ENCODE results near the gene FRMD5.
"Not testable (repeated sequence)": the region's sequence is repeated elsewhere in the genome, so short reads cannot be mapped to it uniquely, and the experiment has no call there.

FRMD5 gene

GRCh38 chr15:43872416-43873020 lies 322.6 kb downstream of the FRMD5 start:
- Histone ChIP-seq H3K9ac (ENCODE audit: low read length) (no peak overlapping the region), H3F3A (ENCODE audit: insufficient read depth, low read length) (no peaks in the 10 kb centered on the region), H3K4me2 (ENCODE audit: low read depth, low read length) (no peak overlapping the region), H3K9me2 (replicated peaks; ENCODE audit: insufficient read depth, low read length) (no peaks in the 10 kb centered on the region), H3K36me3 (replicated peaks; ENCODE audit: insufficient read depth, low read length) (peaks cover 9% of the 10 kb centered on the region; the same call in 1 of the 2 replicates), H3K79me2 (ENCODE audit: low read length) (no peaks in the 10 kb centered on the region), H3K4me1 (ENCODE audit: low read length) (no peaks in the 10 kb centered on the region), H4K20me1 (ENCODE audit: insufficient read depth, low read length) (peaks cover 3% of the 10 kb centered on the region; the same call in 1 of the 2 replicates), H3K27ac (ENCODE audit: low read length) (no peak overlapping the region), H2AFZ (ENCODE audit: low read length) (no peak overlapping the region), H3K4me3 (ENCODE audit: low read length) (no peak overlapping the region), H3K27me3 (replicated peaks; ENCODE audit: insufficient read depth, low read length) (no peaks in the 10 kb centered on the region), H3K9me3 (replicated peaks; ENCODE audit: insufficient read depth, low read length) (no peaks in the 10 kb centered on the region)
- peak; percentile 41 for DNase-seq
- TF ChIP-seq EZH2 (optimal IDR thresholded peaks at IDR 0.05; ENCODE audit: low read depth, low read length) (no peak), EZH2phosphoT487 (IDR thresholded peaks at IDR 0.05; ENCODE audit: low read length) (no peak)
- TF ChIP-seq, protein P1, sequence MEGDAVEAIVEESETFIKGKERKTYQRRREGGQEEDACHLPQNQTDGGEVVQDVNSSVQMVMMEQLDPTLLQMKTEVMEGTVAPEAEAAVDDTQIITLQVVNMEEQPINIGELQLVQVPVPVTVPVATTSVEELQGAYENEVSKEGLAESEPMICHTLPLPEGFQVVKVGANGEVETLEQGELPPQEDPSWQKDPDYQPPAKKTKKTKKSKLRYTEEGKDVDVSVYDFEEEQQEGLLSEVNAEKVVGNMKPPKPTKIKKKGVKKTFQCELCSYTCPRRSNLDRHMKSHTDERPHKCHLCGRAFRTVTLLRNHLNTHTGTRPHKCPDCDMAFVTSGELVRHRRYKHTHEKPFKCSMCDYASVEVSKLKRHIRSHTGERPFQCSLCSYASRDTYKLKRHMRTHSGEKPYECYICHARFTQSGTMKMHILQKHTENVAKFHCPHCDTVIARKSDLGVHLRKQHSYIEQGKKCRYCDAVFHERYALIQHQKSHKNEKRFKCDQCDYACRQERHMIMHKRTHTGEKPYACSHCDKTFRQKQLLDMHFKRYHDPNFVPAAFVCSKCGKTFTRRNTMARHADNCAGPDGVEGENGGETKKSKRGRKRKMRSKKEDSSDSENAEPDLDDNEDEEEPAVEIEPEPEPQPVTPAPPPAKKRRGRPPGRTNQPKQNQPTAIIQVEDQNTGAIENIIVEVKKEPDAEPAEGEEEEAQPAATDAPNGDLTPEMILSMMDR (IDR thresholded peaks at IDR 0.05; ENCODE audit: low read length) = peak; percentile 38

GRCh38 chr15:43871835-43872234 lies 323.2 kb downstream of the FRMD5 start:
- Histone ChIP-seq H3K4me2 (ENCODE audit: low read depth, low read length) (no peak overlapping the region), H4K20me1 (ENCODE audit: insufficient read depth, low read length) (peaks cover 3% of the 10 kb centered on the region; the same call in 1 of the 2 replicates), H3K36me3 (replicated peaks; ENCODE audit: insufficient read depth, low read length) (peaks cover 9% of the 10 kb centered on the region; the same call in 1 of the 2 replicates), H3F3A (ENCODE audit: insufficient read depth, low read length) (no peaks in the 10 kb centered on the region), H3K4me3 (ENCODE audit: low read length) (no peak overlapping the region), H3K9me2 (replicated peaks; ENCODE audit: insufficient read depth, low read length) (no peaks in the 10 kb centered on the region), H3K27ac (ENCODE audit: low read length) (no peak overlapping the region), H3K4me1 (ENCODE audit: low read length) (no peaks in the 10 kb centered on the region), H3K9me3 (replicated peaks; ENCODE audit: insufficient read depth, low read length) (no peaks in the 10 kb centered on the region), H3K27me3 (replicated peaks; ENCODE audit: insufficient read depth, low read length) (no peaks in the 10 kb centered on the region), H3K79me2 (ENCODE audit: low read length) (no peaks in the 10 kb centered on the region), H3K9ac (ENCODE audit: low read length) (no peak overlapping the region), H2AFZ (ENCODE audit: low read length) (no peak overlapping the region)
- no peak for DNase-seq
- TF ChIP-seq EZH2 (optimal IDR thresholded peaks at IDR 0.05; ENCODE audit: low read depth, low read length) = no peak
- TF ChIP-seq, protein P1 (IDR thresholded peaks at IDR 0.05; ENCODE audit: low read length) = no peak
- TF ChIP-seq EZH2phosphoT487 (IDR thresholded peaks at IDR 0.05; ENCODE audit: low read length) = no peak

- Histone ChIP-seq H3K27ac (ENCODE audit: low read length) (no peak overlapping the region), H3F3A (ENCODE audit: insufficient read depth, low read length) (no peaks in the 10 kb centered on the region), H3K36me3 (replicated peaks; ENCODE audit: insufficient read depth, low read length) (peaks cover 14% of the 10 kb centered on the region; the same call in 1 of the 2 replicates), H3K79me2 (ENCODE audit: low read length) (peaks cover 6% of the 10 kb centered on the region; the same call in 1 of the 2 replicates), H3K27me3 (replicated peaks; ENCODE audit: insufficient read depth, low read length) (no peaks in the 10 kb centered on the region), H3K9me3 (replicated peaks; ENCODE audit: insufficient read depth, low read length) (no peaks in the 10 kb centered on the region), H2AFZ (ENCODE audit: low read length) (no peak overlapping the region), H3K4me2 (ENCODE audit: low read depth, low read length) (no peak overlapping the region), H3K4me1 (ENCODE audit: low read length) (no peaks in the 10 kb centered on the region), H3K9me2 (replicated peaks; ENCODE audit: insufficient read depth, low read length) (no peaks in the 10 kb centered on the region), H3K4me3 (ENCODE audit: low read length) (no peak overlapping the region), H3K9ac (ENCODE audit: low read length) (no peak overlapping the region), H4K20me1 (ENCODE audit: insufficient read depth, low read length) (peaks cover 3% of the 10 kb centered on the region; the same call in 1 of the 2 replicates)
- no peak for DNase-seq
- TF ChIP-seq EZH2 (optimal IDR thresholded peaks at IDR 0.05; ENCODE audit: low read depth, low read length) = no peak
These were observed 326.7 kb downstream of the FRMD5 start for GRCh38 chr15:43868406-43868805.

DNA sequence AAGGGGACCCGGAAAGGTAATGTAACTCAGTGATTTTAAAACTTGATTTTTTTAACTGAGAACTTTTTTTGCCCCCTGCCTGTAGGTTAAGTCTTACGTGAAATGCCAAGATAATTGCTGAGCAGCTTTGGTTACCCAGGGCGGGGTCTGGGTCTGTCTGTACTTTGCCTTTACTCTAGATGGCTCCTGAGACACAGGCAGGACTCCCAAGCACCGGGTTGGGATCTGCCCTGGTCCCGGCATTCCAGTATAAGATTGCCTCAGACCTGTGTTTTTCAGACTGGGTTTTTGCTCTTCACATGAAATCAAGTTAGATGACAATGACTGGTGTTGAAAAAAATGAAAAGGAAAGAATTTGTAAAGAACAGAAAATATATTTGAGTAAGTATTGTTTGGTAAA lies 328.0 kb downstream of the FRMD5 start:
- peaks cover 10% of the 10 kb centered on the region; the same call in 1 of the 2 replicates for H3K36me3 ChIP-seq (replicated peaks; ENCODE audit: insufficient read depth, low read length)
- H3K4me1 ChIP-seq (ENCODE audit: low read length) = no peaks in the 10 kb centered on the region
- H3K79me2 ChIP-seq (ENCODE audit: low read length) = peaks cover 6% of the 10 kb centered on the region; the same call in 1 of the 2 replicates

GRCh38 chr15:43866636-43867035 lies 328.4 kb downstream of the FRMD5 start:
- not testable (repeated sequence) for H3K9me2 ChIP-seq (replicated peaks; ENCODE audit: insufficient read depth, low read length); H2AFZ ChIP-seq (ENCODE audit: low read length); H3K9me3 ChIP-seq (replicated peaks; ENCODE audit: insufficient read depth, low read length); H3F3A ChIP-seq (ENCODE audit: insufficient read depth, low read length); H4K20me1 ChIP-seq (ENCODE audit: insufficient read depth, low read length); H3K27me3 ChIP-seq (replicated peaks; ENCODE audit: insufficient read depth, low read length); H3K79me2 ChIP-seq (ENCODE audit: low read length); H3K9ac ChIP-seq (ENCODE audit: low read length); H3K4me1 ChIP-seq (ENCODE audit: low read length); H3K27ac ChIP-seq (ENCODE audit: low read length); H3K4me2 ChIP-seq (ENCODE audit: low read depth, low read length); DNase-seq; H3K4me3 ChIP-seq (ENCODE audit: low read length)
- H3K36me3 ChIP-seq (replicated peaks; ENCODE audit: insufficient read depth, low read length) = peaks cover 10% of the 10 kb centered on the region; the same call in 1 of the 2 replicates

More for the DNA sequence above, 328.0 kb downstream of the FRMD5 start:
- H4K20me1 ChIP-seq (ENCODE audit: insufficient read depth, low read length) = peaks cover 3% of the 10 kb centered on the region; the same call in 1 of the 2 replicates
- TF ChIP-seq EZH2phosphoT487 (IDR thresholded peaks at IDR 0.05; ENCODE audit: low read length) (no peak), EZH2 (optimal IDR thresholded peaks at IDR 0.05; ENCODE audit: low read depth, low read length) (no peak)
- TF ChIP-seq, protein P1 (IDR thresholded peaks at IDR 0.05; ENCODE audit: low read length) = no peak
- H3K4me2 ChIP-seq (ENCODE audit: low read depth, low read length) = no peak overlapping the region
- H2AFZ ChIP-seq (ENCODE audit: low read length) = no peak overlapping the region
- H3F3A ChIP-seq (ENCODE audit: insufficient read depth, low read length) = no peaks in the 10 kb centered on the region
- no peak overlapping the region for H3K4me3 ChIP-seq (ENCODE audit: low read length)
- H3K9me3 ChIP-seq (replicated peaks; ENCODE audit: insufficient read depth, low read length) = no peaks in the 10 kb centered on the region
- H3K27me3 ChIP-seq (replicated peaks; ENCODE audit: insufficient read depth, low read length) = no peaks in the 10 kb centered on the region
- no peak overlapping the region for H3K27ac ChIP-seq (ENCODE audit: low read length)
- H3K9me2 ChIP-seq (replicated peaks; ENCODE audit: insufficient read depth, low read length) = no peaks in the 10 kb centered on the region
- no peak for DNase-seq
- no peak overlapping the region for H3K9ac ChIP-seq (ENCODE audit: low read length)

Measured in MM.1S (cell line).